ENCODE results near the gene COASY. TPM values are rescaled to one million over a fixed set of nuclear protein-coding genes. Genes with fewer than 3 reads are reported as not detected.

Gene COASY
- total RNA-seq, 1 experiment from 2014 or later = 29.5 TPM

DNA sequence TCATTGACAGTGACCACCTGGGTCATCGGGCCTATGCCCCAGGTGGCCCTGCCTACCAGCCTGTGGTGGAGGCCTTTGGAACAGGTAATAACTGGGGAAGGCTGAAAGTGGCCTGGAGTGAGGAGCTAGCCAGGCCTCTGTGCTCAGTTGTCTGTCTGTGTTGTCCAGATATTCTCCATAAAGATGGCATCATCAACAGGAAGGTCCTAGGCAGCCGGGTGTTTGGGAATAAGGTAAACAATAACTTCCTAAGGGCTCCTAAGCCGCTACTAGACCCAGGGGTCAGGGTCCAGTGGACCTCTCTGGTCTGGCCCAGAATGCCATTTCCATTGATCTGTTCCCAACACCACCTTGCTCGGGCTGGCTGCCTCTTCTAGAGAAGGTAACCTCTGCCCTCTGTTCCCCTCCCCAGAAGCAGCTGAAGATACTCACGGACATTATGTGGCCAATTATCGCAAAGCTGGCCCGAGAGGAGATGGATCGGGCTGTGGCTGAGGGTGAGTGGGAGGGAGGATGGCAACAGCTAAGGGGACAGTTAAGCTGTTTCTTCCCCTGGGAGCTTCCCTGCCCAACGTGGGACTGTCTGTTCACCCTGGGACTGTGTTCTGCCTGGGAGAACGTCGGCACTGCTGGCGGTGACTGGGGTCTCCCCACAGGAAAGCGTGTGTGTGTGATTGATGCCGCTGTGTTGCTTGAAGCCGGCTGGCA lies 3.0 kb downstream of the COASY start:
- in situ Hi-C loops (cut with HindIII; ENCODE audit: low pct_unique_long_range_greater_than_20kb, low sequenced_read_pairs) = no loop called here
- no peak for DNase-seq (ENCODE audit: low read depth)

DNA sequence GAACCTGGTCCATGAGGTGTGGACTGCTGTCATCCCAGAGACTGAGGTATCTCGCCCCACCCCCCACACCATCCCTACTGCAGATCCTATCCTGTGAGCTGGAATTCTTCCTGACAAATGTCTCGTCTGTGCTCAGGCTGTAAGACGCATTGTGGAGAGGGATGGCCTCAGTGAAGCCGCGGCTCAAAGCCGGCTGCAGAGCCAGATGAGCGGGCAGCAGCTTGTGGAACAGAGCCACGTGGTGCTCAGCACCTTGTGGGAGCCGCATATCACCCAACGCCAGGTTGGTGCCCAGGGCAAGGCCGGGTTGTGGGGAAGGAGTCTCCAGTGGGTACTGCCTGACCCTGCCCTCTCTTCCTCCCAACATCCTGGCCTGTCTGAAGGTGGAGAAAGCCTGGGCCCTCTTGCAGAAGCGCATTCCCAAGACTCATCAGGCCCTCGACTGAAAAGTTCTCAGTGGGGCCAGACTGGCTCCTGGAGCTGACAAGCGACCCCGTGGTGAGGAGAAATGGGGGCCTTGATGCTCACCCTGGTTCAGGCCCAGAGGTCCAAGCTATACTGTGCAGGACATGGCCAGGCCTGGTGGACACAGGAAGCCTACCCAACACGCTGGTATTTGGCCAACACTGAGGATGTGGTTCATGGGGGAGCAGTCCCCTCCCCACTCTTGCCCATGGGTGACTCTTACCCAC lies 3.7 kb downstream of the COASY start:
- DNase-seq (ENCODE audit: low read depth) = no peak
- in situ Hi-C loops (cut with HindIII; ENCODE audit: low pct_unique_long_range_greater_than_20kb, low sequenced_read_pairs) = no loop called here

DNA sequence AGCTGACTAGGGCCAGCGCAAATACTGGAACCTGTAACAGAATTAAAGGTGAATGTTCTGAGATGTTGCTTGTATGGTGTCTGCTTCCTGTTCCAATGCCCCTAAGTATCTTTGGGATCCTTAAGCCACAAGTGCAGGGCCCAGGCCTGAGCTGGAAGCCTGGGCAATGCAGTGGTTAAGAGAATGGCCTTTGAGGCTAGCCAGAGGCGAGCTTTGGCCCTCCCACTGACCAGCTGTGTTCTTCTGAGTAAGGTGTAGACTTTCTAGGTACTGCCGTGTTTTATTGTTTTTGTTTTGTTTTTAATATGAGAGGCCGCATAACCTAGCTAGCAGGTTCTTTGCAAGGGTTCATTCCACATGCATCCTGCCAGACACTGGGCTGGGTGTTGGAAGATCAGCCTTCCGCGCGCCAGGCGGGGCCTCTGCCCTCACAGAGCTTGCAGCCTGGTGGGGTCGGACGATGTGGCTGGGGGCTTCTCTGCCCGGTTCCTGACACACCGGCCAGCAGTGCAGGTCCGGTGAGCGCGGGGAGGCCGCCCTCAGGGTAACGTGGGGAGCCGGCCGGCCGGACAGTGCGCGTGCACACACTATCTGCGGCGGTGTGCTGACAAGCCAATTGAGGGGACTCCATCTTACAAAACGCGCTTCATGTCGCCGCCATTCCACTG lies 4.4 kb downstream of the COASY start:
- DNase-seq (ENCODE audit: low read depth) = no peak
- in situ Hi-C loops (cut with HindIII; ENCODE audit: low pct_unique_long_range_greater_than_20kb, low sequenced_read_pairs) = no loop called here

DNA sequence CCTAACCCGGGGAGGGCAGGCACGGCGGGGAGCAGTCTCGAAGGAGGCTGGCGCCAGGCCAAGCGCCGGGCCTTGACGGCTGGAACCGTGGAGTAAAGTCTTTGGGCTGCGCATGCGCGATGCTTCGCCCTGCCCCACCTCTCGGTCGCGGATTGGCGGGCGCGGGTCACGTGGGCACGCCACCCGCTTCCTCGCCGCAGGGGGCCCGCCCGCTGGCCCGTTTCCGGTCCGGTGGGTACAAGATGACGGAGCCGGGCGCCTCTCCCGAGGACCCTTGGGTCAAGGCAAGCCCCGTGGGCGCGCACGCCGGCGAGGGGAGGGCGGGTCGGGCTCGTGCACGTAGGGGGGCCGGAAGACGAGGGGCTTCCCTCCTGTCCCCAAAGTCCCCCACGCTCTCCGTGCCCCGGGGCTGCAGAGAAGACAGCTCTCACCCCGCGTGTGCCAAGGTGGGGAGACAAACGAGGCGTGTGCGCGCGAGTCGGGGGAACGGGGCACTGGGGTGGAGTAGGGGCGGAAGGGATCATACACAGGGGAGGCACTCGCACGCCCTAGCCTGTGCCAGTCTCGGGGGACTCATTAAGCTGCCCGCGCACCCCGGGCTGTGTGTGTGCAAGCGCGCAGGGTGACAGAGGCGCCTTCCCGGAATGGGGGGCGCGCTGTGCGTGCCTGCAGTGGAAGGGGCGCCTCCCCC lies 5.1 kb downstream of the COASY start, which contains the start of gene MLX:
Gene MLX (plus strand): TSS at position 218 of the 691 bp plus-strand sequence. CDS start 25 bp downstream, at position 243.
- peak; percentile 83 for DNase-seq (ENCODE audit: low read depth)
- in situ Hi-C loops (cut with HindIII; ENCODE audit: low pct_unique_long_range_greater_than_20kb, low sequenced_read_pairs) = no loop called here

GRCh38 chr17:42568341-42569111 lies 6.6 kb downstream of the COASY start:
- in situ Hi-C loops (cut with HindIII; ENCODE audit: low pct_unique_long_range_greater_than_20kb, low sequenced_read_pairs) = no loop called here
- DNase-seq (ENCODE audit: low read depth) = no peak

GRCh38 chr17:42571435-42572225 lies 9.7 kb downstream of the COASY start:
- in situ Hi-C loops (cut with HindIII; ENCODE audit: low pct_unique_long_range_greater_than_20kb, low sequenced_read_pairs) = no loop called here

DNA sequence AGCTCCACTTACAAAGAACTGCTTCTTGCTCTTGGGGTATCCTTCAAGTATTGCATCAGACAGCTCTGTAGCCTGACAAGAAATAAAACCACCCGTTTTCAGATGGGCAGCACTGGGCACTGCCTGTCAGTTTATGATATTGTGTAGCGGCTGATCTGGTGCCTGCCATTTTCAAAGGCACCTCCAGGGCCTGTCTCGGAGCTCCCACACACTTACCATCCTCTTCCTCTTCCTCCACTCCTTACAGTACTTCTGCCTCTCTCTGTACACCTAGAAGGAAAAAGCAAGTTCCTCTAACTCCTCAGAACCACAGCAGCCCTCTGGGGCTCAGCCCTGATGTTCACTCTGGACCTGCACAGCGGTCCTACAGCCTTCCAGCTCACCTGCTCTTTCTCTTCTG lies 11.1 kb downstream of the COASY start:
- in situ Hi-C loops (cut with HindIII; ENCODE audit: low pct_unique_long_range_greater_than_20kb, low sequenced_read_pairs) = no loop called here
- no peak for DNase-seq (ENCODE audit: low read depth)

More at GRCh38 chr17:42571435-42572225, 9.7 kb downstream of the COASY start:
- no peak for DNase-seq (ENCODE audit: low read depth)

GRCh38 chr17:42574463-42574862 lies 12.5 kb downstream of the COASY start:
- no peak for DNase-seq (ENCODE audit: low read depth)
- in situ Hi-C loops (cut with HindIII; ENCODE audit: low pct_unique_long_range_greater_than_20kb, low sequenced_read_pairs) = no loop called here

- in situ Hi-C loops (cut with HindIII; ENCODE audit: low pct_unique_long_range_greater_than_20kb, low sequenced_read_pairs) = no loop called here
- no peak for DNase-seq (ENCODE audit: low read depth)
These were observed 15.2 kb downstream of the COASY start for GRCh38 chr17:42577140-42577531.

GRCh38 chr17:42577532-42578281 lies 15.8 kb downstream of the COASY start, which contains the start of gene PSMC3IP:
Gene PSMC3IP, minus strand, starts transcription at chr17:42577729. Its CDS starts 43 bp downstream, at chr17:42577686.
- DNase-seq (ENCODE audit: low read depth) = peak; percentile 92
- in situ Hi-C loops (cut with HindIII; ENCODE audit: low pct_unique_long_range_greater_than_20kb, low sequenced_read_pairs) = no loop called here

GRCh38 chr17:42578282-42578869 lies 16.4 kb downstream of the COASY start:
- in situ Hi-C loops (cut with HindIII; ENCODE audit: low pct_unique_long_range_greater_than_20kb, low sequenced_read_pairs) = no loop called here
- DNase-seq (ENCODE audit: low read depth) = peak; percentile 76

- no peak for DNase-seq (ENCODE audit: low read depth)
- in situ Hi-C loops (cut with HindIII; ENCODE audit: low pct_unique_long_range_greater_than_20kb, low sequenced_read_pairs) = no loop called here
These were observed 18.0 kb downstream of the COASY start for GRCh38 chr17:42579794-42580551.

DNA sequence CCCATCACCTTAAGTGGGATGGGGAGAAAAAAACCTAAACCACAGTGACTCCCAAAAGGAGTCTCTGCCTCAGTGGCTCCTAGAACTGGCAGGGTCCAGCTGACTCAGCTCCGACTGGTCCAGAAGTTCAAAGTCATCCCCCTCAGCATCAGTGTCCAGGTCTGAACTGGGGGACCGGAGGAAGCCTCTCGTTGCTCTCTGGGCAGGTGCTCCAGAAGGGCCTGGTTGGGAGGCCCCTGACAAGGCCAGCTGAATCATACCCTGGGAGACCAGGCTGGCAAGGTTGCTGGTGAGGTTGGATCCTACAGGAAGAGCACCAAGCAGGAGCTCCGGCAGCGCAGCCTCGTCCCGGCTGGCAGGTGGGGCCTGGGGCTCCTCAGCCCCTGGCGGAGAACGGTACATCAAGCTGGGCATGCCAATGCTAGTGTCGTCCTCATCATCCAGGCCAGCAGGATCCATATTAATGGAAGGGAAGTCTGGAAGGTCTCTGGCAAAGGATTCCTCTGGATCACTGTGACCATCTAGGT lies 19.9 kb downstream of the COASY start:
- DNase-seq (ENCODE audit: low read depth) = no peak
- in situ Hi-C loops (cut with HindIII; ENCODE audit: low pct_unique_long_range_greater_than_20kb, low sequenced_read_pairs) = no loop called here

- DNase-seq (ENCODE audit: low read depth) = no peak
- in situ Hi-C loops (cut with HindIII; ENCODE audit: low pct_unique_long_range_greater_than_20kb, low sequenced_read_pairs) = no loop called here
These were observed 22.9 kb downstream of the COASY start for GRCh38 chr17:42584880-42585279.

DNA sequence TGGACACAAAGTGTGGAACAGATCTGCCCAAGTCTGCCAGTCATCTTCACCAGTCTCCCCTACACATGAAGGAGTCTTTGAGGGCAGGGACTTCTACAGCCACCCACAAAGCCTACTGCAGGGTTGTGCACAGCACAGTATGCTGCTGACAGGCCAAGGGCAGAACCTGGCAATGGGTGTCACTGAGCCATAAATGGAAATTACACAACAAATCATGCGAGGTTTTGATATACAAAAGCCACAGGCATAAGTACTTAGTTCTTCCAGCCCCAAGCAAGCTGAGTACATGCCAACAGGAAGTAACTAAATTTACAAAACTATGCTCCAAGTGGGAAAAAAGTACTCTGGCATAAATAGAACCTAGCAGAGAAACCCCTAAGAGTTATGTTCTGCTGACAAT lies 23.4 kb downstream of the COASY start:
- in situ Hi-C loops (cut with HindIII; ENCODE audit: low pct_unique_long_range_greater_than_20kb, low sequenced_read_pairs) = no loop called here
- DNase-seq (ENCODE audit: low read depth) = no peak
